G401.6 (cell line): ENCODE data around the gene BCO2.

Experiments used
- FAIRE-seq: peaks from 2 replicates; lab custom pipeline; 2012; peaks lifted over from hg19 to GRCh38; lab: Jason Lieb, UNC

BCO2 gene

DNA sequence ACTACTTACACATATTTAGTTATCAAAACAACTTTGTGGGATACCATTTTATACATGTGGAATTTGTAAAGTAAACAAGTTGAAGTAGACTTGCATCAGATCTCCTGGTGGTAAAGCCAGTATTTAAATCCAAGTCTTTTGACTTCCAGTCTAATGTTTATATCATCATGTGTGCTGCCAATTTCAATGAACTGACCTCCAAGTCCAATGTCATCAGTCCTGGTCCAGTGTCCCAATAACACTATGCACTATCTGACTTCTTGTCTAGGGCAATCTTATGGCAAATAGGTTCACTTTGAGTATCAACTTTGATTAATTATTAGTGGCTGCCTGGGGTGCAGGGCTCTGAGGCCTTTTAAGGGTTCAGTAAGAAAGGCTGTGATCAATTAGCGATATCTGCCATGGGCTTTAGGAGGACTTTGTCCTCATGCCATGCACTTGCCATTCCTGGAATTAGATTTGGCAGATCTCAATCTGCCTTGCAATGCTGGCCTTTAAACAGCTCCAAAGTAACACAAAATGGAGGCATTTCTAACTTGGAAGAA is 41.3 kb downstream of the BCO2 start:
- FAIRE-seq: no peak

DNA sequence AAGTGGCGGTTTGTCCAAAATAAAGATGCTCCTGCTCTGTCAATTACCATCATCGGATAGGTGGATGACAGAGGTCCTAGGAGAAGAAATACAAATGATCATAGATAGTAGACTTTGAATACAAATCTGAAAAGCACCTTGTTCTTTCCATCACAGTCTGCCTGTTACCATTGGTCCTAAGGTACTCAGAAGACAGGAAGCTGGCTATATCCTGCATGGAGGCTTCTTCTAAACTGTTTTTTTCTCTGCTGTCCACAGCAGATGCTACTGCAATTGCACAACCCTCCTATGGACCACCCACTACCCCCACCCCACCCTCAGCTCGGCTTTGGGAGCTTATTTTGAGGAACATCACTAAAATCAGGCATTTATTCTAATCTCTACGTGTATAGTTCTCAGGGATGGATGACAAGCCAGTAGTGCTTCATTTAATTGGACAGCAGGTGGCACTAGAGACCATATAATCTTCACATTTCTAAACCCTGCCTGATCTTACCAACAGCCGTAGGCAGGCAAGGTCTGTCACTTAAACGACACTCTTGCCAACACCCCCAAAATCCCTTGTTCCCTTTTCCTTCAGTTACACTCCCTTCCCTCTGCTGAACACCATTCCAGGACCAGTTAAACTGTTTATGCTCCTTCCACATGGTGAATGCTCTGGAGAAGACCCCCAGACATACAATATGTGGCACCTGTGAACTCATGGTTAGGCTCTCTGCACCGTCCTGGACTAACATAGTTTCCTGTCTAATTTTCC is 44.3 kb downstream of the BCO2 start:
- peak; percentile 80 for FAIRE-seq

GRCh38 chr11:112221274-112221835 is 46.0 kb downstream of the BCO2 start:
- no peak for FAIRE-seq

DNA sequence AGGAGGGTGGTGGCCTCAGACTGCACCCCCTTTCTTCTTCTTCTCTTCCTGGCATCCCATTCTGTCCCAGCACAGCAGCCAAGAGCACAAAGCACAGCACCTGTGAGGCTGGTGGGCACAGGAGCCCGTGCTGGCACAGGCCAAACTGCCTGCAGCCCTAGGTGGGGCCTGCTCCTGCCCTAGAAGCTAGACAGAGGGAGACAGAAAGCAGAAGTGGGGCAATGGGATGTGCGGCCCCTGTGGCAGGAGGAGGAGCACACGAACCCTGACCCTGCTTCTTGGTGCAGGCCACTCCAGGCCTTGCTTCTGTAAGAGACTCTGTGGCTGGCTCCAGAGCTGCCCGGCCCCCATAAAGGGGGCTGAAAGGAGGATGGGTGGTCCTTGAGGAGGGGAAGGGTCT is 47.0 kb downstream of the BCO2 start:
- FAIRE-seq: no peak

- FAIRE-seq: no peak
Measured at GRCh38 chr11:112223121-112223520, 47.8 kb downstream of the BCO2 start.

DNA sequence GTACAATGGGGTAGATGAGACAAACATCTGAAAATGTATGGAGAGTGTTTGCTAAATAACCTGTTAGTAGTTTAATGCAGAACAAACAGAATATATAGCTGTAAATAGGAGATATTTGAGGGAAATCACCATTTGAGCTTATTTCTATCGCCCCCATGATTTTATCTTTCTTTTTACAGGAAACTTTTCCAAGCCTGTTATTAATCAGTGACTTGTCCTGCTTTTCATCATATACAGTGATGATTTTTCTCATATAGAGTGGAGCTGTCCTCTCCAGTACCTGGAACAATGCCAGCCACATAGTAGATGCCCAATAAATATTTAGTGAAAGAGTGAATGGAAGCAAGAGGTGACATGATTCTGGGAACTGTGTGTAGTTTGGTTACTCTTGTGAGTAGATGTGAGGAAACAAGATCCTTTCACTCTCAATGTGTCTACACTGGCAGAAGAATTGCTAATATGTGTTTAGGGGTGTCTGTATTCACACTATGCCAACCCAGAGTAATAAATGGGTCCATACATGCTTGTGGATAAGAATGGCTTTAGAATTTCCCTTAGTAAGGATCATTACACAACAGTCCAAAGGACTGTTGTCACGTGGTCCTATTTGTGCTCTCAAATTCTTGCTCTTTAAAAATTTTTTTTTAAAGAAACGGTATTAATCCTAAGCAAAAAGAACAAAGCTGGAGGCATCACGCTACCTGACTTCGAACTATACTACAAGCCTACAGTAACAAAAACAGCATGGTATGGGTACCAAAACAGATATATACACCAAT is 48.6 kb downstream of the BCO2 start:
- no peak for FAIRE-seq

GRCh38 chr11:112225753-112226061 is 50.4 kb downstream of the BCO2 start:
- no peak for FAIRE-seq

GRCh38 chr11:112226062-112226830 is 50.9 kb downstream of the BCO2 start, which contains the start of gene PTS:
TSS of gene PTS (plus strand) at chr11:112226428. CDS start at chr11:112226444, 16 bp downstream.
- no peak for FAIRE-seq

DNA sequence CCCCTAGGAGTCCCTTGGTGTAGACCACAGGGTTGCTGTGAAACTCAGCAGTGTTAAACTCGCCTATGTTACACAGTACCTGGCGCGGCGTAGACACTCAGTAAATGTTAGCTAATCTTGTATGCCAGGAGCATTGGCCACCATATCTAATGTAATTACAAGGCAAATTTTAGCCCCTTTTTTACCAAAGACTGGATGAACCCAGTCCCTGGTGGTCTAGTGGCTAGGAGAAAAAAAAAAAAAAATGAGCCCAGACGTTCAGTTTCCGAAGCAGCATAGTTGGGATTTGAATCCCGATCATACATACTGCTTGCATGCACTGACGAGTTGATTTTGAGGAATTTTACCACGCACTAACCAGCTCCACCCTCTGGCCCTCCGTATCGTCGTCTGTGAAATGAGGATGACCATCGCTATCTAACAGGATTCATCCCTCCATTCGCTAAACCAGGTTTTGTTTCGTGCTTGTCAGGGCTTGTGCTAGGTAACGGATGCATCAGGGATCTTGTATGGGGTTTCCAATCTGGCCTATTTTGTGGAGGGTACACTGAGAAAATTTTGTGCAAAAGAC is 51.6 kb downstream of the BCO2 start:
- FAIRE-seq: no peak

DNA sequence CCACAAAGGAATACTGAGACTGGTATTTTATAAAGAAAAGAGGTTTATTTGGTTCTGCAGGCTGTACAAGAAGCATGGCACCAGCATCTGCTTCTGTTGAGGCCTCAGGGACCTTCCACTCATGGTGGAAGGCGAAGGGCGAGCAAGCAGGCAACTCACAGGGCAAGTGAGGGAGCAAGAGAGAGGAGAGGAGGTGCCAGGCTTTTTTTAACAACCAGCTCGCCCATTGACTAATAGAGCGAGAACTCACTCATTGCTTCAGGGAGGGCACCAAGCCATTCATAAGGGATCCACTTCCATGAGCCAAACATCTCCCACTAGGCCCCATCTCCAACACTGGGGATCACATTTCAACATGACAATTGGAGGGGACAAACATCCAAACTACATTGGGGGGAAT is 52.2 kb downstream of the BCO2 start:
- no peak for FAIRE-seq

GRCh38 chr11:112228706-112229105 is 53.4 kb downstream of the BCO2 start:
- FAIRE-seq: no peak

DNA sequence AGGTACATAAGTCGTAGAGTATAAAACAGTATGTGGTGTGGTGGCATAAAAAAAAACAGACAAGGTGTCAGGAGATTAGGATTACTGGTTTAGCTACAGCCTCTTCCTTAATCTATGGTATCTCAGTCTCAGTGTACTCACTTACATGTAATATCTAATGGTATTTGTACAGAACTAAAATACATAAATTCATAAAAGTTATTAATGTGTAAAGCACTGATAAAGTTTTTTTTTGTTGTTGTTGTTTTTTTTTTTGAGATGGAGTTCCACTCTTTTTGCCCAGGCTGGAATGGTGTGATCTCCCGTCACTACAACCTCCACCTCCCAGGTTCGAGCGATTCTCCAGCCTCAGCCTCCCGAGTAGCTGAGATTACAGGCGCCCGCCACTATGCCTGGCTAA is 53.8 kb downstream of the BCO2 start:
- no peak for FAIRE-seq

DNA sequence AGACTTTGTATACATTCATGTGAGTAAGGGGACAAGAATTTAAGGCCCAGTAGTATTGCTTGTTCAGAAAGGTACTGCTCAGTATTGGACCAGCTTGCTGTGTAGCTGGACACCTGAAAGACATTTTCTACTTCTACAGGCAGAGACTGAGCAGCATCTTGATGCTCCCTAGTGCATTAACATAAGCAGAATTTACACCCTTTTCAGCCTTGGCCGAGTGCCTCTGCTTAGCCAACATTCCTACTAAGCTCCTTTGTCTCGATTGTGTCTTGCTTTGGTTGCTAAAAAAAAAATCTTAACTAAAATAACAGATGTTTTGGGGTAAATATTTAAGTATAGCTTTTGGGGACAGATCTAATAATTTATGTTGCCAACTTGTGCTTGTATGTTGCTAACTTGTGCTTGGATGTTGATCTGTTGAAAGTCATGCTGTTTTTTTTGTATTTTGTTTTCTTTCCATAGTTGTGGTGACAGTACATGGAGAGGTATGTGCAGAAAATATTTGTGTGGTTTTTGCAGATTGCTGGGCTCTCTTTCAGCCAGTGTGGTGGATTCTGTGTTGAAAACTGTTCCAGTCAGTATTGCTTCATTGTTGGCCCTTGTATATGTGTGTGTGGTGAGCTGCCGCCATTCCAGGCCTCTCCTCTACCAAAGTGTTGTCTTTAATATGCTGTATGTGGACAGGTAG is 54.6 kb downstream of the BCO2 start:
- FAIRE-seq: no peak

DNA sequence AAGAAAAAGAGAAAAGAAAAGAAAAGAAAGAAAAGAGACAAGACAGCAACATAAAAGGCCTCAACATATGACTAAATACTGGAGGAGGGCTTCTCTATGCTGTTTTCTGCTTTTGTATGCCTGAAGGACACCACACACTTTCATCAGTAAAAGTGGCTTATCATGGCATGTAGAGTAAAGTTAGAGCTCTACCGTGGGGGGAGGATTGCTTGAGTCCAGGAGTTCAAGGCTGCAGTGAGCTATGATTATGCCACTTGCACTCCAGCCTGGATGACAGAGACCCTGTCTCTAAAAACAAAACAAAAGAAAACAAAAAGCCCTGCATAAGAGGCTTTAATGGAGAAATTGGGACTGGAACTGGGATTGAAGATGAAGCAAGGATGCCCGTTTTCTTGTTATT is 56.6 kb downstream of the BCO2 start:
- no peak for FAIRE-seq

GRCh38 chr11:112235750-112236390 is 60.6 kb downstream of the BCO2 start:
- FAIRE-seq: no peak

GRCh38 chr11:112237451-112237850 is 62.1 kb downstream of the BCO2 start:
- FAIRE-seq: no peak

- FAIRE-seq: no peak
Measured at GRCh38 chr11:112238041-112238440, 62.7 kb downstream of the BCO2 start.

DNA sequence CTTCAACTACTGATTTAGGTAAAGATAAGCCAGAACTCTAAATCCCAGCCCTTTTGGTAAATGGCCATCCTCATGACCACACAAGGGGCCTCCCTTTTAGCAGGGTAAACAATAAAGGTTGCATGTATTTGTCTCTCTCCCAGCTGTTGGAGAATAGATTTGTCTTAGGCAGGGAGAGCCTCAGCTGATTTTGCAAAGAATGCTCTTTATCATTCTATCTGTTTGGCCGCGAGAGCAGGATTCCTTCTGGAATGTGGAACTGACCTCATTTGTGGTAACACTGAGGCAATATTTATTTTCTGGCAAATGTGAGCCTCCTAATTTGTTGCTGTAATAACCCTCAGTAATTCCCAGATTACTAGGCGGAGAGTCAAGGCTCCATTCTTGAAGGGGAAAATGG is 66.2 kb downstream of the BCO2 start:
- FAIRE-seq: no peak

GRCh38 chr11:112247201-112247600 is 71.9 kb downstream of the BCO2 start:
- FAIRE-seq: no peak

DNA sequence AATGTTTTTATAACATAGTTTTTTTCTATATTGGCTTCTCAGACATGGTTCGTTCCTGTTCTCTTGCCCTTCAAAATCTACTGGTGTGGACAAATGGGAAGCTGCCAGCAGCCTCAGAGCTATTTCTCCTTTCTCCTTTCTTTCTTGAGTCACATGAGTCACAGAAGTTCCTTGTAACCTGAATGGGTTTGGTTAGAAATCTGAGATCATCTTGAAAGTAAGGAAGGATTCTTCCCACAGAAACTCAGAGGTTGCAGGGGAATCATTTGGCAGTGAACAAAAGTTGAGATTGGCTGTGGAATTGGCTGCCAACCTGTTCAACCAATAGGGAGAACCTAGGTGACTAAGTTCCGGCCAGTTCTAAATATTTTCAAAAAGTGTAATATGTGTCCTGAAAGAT is 72.9 kb downstream of the BCO2 start:
- FAIRE-seq: no peak
